Measurements from ENCODE around the gene UIMC1.

- no peak for TF ChIP-seq EZH2phosphoT487 (IDR thresholded peaks at IDR 0.05)
- TF ChIP-seq EZH2 (IDR thresholded peaks at IDR 0.05): no peak
- no peak for TF ChIP-seq CTCF (IDR thresholded peaks at IDR 0.05)
These were observed 79.0 kb downstream of the UIMC1 start for GRCh38 chr5:176927562-176927961.
